Measurements from ENCODE around the gene ITIH5. TPM values are rescaled to one million over a fixed set of nuclear protein-coding genes. Genes with fewer than 3 reads are reported as not detected.

ITIH5 gene
- total RNA-seq, 4 donors from 2014 or later, result 4.4 to 10.7 (median 8.3) TPM

DNA sequence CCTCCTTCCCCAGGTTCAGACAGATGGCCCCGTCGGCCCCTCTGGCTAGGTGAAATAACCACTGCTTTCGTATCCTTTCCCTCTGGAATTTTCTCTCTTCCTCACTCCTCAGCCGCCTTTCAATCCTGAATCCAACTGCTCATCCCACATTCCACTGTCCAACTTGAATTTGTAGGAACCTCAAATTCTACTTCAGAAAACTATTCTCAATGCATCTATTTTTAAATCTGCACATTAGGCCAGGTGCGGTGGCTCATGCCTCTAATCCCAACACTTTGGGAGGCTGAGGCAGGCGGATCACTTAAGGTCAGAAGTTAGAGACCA lies 78.9 kb downstream of the ITIH5 start:
- intact Hi-C loops (cut with DNase I; ENCODE audit: low total_unique reads), result no loop called here
- DNase-seq (ENCODE audit: low spot score in 2 of 2), result no peak
- H3K4me3 ChIP-seq (ENCODE audit: low read depth, poor library complexity, severe bottlenecking), result no peak overlapping the region
- TF ChIP-seq, protein P1, sequence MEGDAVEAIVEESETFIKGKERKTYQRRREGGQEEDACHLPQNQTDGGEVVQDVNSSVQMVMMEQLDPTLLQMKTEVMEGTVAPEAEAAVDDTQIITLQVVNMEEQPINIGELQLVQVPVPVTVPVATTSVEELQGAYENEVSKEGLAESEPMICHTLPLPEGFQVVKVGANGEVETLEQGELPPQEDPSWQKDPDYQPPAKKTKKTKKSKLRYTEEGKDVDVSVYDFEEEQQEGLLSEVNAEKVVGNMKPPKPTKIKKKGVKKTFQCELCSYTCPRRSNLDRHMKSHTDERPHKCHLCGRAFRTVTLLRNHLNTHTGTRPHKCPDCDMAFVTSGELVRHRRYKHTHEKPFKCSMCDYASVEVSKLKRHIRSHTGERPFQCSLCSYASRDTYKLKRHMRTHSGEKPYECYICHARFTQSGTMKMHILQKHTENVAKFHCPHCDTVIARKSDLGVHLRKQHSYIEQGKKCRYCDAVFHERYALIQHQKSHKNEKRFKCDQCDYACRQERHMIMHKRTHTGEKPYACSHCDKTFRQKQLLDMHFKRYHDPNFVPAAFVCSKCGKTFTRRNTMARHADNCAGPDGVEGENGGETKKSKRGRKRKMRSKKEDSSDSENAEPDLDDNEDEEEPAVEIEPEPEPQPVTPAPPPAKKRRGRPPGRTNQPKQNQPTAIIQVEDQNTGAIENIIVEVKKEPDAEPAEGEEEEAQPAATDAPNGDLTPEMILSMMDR (IDR thresholded peaks at IDR 0.05), result no peak
- TF ChIP-seq POLR2A (IDR thresholded peaks at IDR 0.05), result no peak
- WGBS, 2 donors, result 94 to 98% methylated on average over 6 of the region's 6 CpGs

DNA sequence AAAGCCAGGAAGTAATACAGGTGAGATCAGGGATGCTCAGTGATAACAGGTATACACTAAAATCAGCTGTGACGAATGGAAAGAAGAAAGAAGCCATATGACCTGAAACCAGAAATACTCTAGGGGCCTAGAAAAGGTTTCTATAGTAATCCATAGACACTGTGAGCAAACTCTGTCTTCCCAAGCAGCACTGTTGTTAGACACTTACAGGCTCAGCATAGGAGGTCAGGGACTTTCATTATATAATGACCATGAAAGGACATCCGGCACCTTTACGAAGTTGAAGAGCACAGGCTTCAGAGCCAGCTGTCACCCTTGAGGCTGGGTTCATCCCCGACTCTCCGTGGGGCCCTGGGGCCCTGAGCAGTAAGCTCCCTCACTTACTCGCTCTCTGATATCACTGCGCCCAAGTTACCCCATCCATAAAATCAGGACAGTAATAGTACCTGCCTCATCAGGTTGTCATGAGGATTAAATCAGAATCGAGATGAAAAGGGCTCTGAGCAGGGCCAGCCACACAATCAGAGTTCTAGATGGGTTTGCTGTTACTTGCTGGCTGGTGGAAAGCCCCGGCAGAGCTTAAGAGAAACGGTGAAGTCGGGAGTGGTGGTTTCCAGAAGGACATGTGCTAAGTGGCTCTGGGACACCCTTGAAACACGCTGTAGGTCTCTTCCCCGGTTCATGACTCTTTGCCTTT lies 79.5 kb downstream of the ITIH5 start:
- intact Hi-C loops (cut with DNase I; ENCODE audit: low total_unique reads), result no loop called here
- TF ChIP-seq POLR2A (IDR thresholded peaks at IDR 0.05), result no peak
- TF ChIP-seq, protein P1 (IDR thresholded peaks at IDR 0.05), result no peak
- 83 to 88% methylated on average over 13 of the region's 13 CpGs for WGBS, 2 donors
- no peak overlapping the region for H3K4me3 ChIP-seq (ENCODE audit: low read depth, poor library complexity, severe bottlenecking)
- DNase-seq (ENCODE audit: low spot score in 2 of 2), result no peak

GRCh38 chr10:7585228-7585627 lies 81.5 kb downstream of the ITIH5 start:
- TF ChIP-seq POLR2A (IDR thresholded peaks at IDR 0.05), result no peak
- TF ChIP-seq, protein P1 (IDR thresholded peaks at IDR 0.05), result no peak
- DNase-seq (ENCODE audit: low spot score in 2 of 2), result no peak
- 83 to 85% methylated on average over 8 of the region's 8 CpGs for WGBS, 2 donors
- intact Hi-C loops (cut with DNase I; ENCODE audit: low total_unique reads), result no loop called here
- no peak overlapping the region for H3K4me3 ChIP-seq (ENCODE audit: low read depth, poor library complexity, severe bottlenecking)

GRCh38 chr10:7583626-7584025 lies 83.1 kb downstream of the ITIH5 start:
- 50 to 66% methylated on average over 3 of the region's 3 CpGs for WGBS, 2 donors
- no peak overlapping the region for H3K4me3 ChIP-seq (ENCODE audit: low read depth, poor library complexity, severe bottlenecking)
- TF ChIP-seq, protein P1 (IDR thresholded peaks at IDR 0.05), result no peak
- no peak for TF ChIP-seq POLR2A (IDR thresholded peaks at IDR 0.05)
- intact Hi-C loops (cut with DNase I; ENCODE audit: low total_unique reads), result no loop called here
- no peak for DNase-seq (ENCODE audit: low spot score in 2 of 2)

GRCh38 chr10:7580520-7580919 lies 86.2 kb downstream of the ITIH5 start:
- peak in 1 of 2 donors; percentile 14 for DNase-seq (ENCODE audit: low spot score in 2 of 2)
- WGBS, 2 donors, result 84% methylated on average over 5 of the region's 5 CpGs
- H3K4me3 ChIP-seq (ENCODE audit: low read depth, poor library complexity, severe bottlenecking), result no peak overlapping the region
- TF ChIP-seq POLR2A (IDR thresholded peaks at IDR 0.05), result no peak
- TF ChIP-seq, protein P1 (IDR thresholded peaks at IDR 0.05), result no peak
- intact Hi-C loops (cut with DNase I; ENCODE audit: low total_unique reads), result no loop called here

DNA sequence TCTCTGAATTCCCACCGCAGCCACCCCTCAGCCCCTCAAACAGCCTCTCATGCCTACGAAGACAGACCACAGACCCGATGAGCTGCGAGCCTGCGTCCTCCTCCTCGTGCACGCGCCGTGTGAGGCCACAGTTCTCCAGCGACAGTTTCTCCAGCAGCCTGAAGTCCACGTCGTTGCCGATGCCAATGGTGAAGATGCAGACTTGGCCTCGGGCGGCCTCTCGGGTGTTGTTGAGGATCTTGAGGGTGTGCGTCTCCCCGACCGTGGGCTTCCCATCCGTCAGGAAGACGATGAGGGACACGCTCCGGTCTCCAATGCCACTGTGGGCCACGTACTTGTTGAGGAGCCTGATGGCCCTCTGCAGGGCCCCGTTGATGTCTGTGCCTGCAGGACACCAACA lies 87.1 kb downstream of the ITIH5 start:
- intact Hi-C loops (cut with DNase I; ENCODE audit: low total_unique reads), result no loop called here
- DNase-seq (ENCODE audit: low spot score in 2 of 2), result peak in 1 of 2 donors; percentile 65
- TF ChIP-seq, protein P1 (IDR thresholded peaks at IDR 0.05), result no peak
- TF ChIP-seq POLR2A (IDR thresholded peaks at IDR 0.05), result no peak
- no peak overlapping the region for H3K4me3 ChIP-seq (ENCODE audit: low read depth, poor library complexity, severe bottlenecking)
- WGBS, 2 donors, result 97 to 98% methylated on average over 23 to 25 of the region's 25 CpGs
